ENCODE measurements around the gene CA12. TPM values are rescaled to one million over a fixed set of nuclear protein-coding genes. Genes with fewer than 3 reads are reported as not detected.

CA12 gene
- polyA plus RNA-seq, 1 experiment = 61.4 TPM

DNA sequence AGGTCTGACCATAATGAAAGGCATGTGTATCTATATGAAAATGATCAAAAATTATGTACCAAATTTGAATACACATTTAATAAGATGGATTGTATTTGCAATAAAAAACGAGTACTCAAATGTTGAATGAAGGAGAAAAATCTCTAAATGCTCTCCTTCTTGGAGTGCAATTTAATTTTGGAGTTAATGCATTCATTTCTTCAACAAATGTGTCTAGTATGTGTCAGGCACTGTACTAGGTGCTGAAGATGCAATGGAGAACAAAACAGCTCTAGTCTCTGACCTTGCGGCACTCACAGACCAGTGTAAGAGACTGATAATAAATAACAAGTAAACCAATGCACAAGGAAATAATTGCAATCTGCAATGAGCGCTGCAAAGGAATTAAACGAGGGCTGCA lies 28.8 kb downstream of the CA12 start:
- ChIA-PET CTCF (no interaction called here), POLR2A (interaction anchor here (0.5 kb wide), 1 partner anchor 12 kb away, joined by 7 read pairs; no protein-coding TSS in a partner anchor)
- no peak overlapping the region for H3K4me3 ChIP-seq (ENCODE audit: low read depth, low read length)
- H3K27me3 ChIP-seq (ENCODE audit: control insufficient read depth, insufficient read depth, low read length) = no peaks in the 10 kb centered on the region
- H3K9me3 ChIP-seq (ENCODE audit: control insufficient read depth, insufficient read depth, low read length) = no peaks in the 10 kb centered on the region
- no peak for DNase-seq (ENCODE audit: low read depth, low spot score)
- TF ChIP-seq, protein P1, sequence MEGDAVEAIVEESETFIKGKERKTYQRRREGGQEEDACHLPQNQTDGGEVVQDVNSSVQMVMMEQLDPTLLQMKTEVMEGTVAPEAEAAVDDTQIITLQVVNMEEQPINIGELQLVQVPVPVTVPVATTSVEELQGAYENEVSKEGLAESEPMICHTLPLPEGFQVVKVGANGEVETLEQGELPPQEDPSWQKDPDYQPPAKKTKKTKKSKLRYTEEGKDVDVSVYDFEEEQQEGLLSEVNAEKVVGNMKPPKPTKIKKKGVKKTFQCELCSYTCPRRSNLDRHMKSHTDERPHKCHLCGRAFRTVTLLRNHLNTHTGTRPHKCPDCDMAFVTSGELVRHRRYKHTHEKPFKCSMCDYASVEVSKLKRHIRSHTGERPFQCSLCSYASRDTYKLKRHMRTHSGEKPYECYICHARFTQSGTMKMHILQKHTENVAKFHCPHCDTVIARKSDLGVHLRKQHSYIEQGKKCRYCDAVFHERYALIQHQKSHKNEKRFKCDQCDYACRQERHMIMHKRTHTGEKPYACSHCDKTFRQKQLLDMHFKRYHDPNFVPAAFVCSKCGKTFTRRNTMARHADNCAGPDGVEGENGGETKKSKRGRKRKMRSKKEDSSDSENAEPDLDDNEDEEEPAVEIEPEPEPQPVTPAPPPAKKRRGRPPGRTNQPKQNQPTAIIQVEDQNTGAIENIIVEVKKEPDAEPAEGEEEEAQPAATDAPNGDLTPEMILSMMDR (IDR thresholded peaks at IDR 0.05; ENCODE audit: low read depth, low read length) = no peak
- no peak overlapping the region for H3K27ac ChIP-seq (ENCODE audit: low read depth, low read length)

DNA sequence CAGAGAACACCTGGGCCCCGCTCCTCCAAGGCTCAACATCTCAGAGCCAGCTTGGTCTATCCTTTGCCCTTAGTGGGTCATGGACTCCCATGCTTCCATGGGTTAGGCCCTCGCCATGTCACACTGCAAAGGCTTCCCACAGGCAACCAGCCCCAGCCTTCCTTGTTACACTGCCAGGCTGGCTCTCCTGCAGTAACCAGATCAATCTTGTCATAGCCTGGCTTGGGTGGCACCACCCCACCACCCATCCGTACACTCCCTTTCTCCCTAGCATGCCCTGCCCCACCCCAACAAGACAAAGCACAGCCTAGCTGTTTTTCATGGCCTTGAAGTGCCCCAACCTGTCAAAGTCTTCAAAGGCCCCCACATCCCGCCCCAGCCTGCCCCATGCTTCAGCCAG lies 30.5 kb downstream of the CA12 start:
- no peak for DNase-seq (ENCODE audit: low read depth, low spot score)
- ChIA-PET CTCF (interaction anchor here (0.9 kb wide), 1 partner anchor 62 kb away, joined by 3 read pairs; no protein-coding TSS in a partner anchor), POLR2A (no interaction called here)
- Histone ChIP-seq H3K27me3 (ENCODE audit: control insufficient read depth, insufficient read depth, low read length) (no peaks in the 10 kb centered on the region), H3K4me3 (ENCODE audit: low read depth, low read length) (no peak overlapping the region), H3K27ac (ENCODE audit: low read depth, low read length) (no peak overlapping the region), H3K9me3 (ENCODE audit: control insufficient read depth, insufficient read depth, low read length) (no peaks in the 10 kb centered on the region)
- TF ChIP-seq, protein P1 (IDR thresholded peaks at IDR 0.05; ENCODE audit: low read depth, low read length) = no peak

DNA sequence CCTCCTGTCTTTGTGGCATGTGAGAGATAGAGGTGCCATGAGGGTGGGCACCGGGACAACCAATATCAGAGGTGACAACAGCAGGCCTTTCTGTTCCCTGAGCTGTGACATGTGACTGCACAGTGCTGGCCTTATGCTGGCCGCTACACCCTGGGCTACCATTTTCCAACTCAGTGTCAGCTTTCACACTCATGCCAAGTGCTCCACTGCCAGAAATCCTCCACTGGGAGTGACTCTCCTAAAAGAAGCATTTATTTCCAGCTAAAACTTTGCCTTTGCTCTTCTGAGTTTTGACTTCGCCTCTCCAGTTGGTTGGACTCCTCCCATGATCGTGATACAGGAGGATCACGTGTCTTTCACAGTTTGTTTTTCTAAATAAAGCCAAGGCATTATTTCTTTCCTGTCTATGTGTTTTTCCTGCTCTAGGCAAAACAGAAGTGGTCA lies 31.4 kb downstream of the CA12 start:
- H3K9me3 ChIP-seq (ENCODE audit: control insufficient read depth, insufficient read depth, low read length) = no peaks in the 10 kb centered on the region
- POLR2A ChIA-PET = no interaction called here
- TF ChIP-seq, protein P1 (IDR thresholded peaks at IDR 0.05; ENCODE audit: low read depth, low read length) = no peak
- no peaks in the 10 kb centered on the region for H3K27me3 ChIP-seq (ENCODE audit: control insufficient read depth, insufficient read depth, low read length)
- H3K4me3 ChIP-seq (ENCODE audit: low read depth, low read length) = no peak overlapping the region
- no peak for DNase-seq (ENCODE audit: low read depth, low spot score)
- CTCF ChIA-PET = interaction anchor here (0.9 kb wide), 1 partner anchor 61 kb away, joined by 3 read pairs; no protein-coding TSS in a partner anchor
- no peak overlapping the region for H3K27ac ChIP-seq (ENCODE audit: low read depth, low read length)

DNA sequence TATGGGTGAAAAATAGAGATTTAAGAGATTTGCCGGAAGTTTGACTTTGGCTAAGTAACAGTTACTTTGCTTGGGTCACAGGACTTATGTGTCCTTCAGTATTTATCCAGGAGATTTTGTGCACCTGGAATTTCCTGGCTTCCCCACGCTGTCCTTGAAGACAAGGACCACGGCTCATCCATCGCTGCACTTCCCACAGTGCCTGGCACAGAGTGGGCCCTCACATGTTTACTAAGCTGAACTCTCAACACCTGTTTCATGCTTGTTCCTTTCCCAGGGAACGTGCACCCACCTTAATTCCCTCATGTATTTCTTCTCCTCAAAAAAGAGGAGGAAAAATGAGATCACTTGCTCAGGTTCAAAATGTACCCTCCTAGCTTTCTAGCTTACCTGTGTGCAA lies 32.0 kb downstream of the CA12 start:
- no peaks in the 10 kb centered on the region for H3K9me3 ChIP-seq (ENCODE audit: control insufficient read depth, insufficient read depth, low read length)
- no peak overlapping the region for H3K4me3 ChIP-seq (ENCODE audit: low read depth, low read length)
- CTCF ChIA-PET = no interaction called here
- DNase-seq (ENCODE audit: low read depth, low spot score) = no peak
- no peak overlapping the region for H3K27ac ChIP-seq (ENCODE audit: low read depth, low read length)
- POLR2A ChIA-PET = no interaction called here
- H3K27me3 ChIP-seq (ENCODE audit: control insufficient read depth, insufficient read depth, low read length) = no peaks in the 10 kb centered on the region
- TF ChIP-seq, protein P1 (IDR thresholded peaks at IDR 0.05; ENCODE audit: low read depth, low read length) = no peak

DNA sequence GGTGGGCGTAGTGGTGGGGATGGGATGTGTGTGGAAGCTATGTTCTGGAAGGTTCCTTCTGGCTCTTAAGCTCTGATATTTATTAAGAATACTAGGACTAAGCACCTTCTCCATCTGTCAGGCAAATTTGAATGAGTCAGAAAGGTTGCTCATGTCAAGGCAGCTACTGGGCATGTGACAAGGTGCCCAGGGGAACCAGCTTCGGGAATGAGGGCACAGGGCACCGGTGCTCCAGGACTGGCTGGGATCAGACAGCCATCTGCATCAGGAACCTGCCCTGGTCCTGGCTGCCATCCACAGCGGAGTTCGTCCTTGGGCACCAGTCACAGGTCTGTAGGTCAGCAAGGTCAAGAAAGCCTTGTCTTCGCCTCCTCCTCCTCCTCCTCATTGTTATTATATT lies 32.5 kb downstream of the CA12 start:
- Histone ChIP-seq H3K9me3 (ENCODE audit: control insufficient read depth, insufficient read depth, low read length) (no peaks in the 10 kb centered on the region), H3K27ac (ENCODE audit: low read depth, low read length) (no peak overlapping the region), H3K4me3 (ENCODE audit: low read depth, low read length) (no peak overlapping the region), H3K27me3 (ENCODE audit: control insufficient read depth, insufficient read depth, low read length) (no peaks in the 10 kb centered on the region)
- DNase-seq (ENCODE audit: low read depth, low spot score) = no peak
- CTCF ChIA-PET = no interaction called here
- POLR2A ChIA-PET = no interaction called here
- TF ChIP-seq, protein P1 (IDR thresholded peaks at IDR 0.05; ENCODE audit: low read depth, low read length) = no peak
